WTC11 (cell line): ENCODE data around the gene CYP4F22. TPM values are rescaled to one million over a fixed set of nuclear protein-coding genes. Genes with fewer than 3 reads are reported as not detected.

Experiments
- ATAC-seq: fragments of 200-7000 bp; cut with Tn5 transposase; 2 replicates; pipeline ENCODE4 v1.10.0; 2021; ENCODE audit warnings: mild to moderate bottlenecking, moderate library complexity
- CTCF ChIA-PET: fragments of 300-600 bp; sonication (Branson Sonifier 250); formaldehyde crosslinking; loops from one replicate; lab custom pipeline; 2021; ENCODE audit warnings: antibody characterized with exemption; lab: Charles Lee
- POLR2A ChIA-PET: fragments of 350-600 bp; sonication (Branson Sonifier 250); formaldehyde crosslinking; loops from one replicate; lab custom pipeline; 2021; ENCODE audit warnings: antibody characterized with exemption; lab: Charles Lee
- DNase-seq: peaks from one replicate; pipeline ENCODE4 v3.0.0; 2021; ENCODE audit warnings: low spot score
- H3K27ac Mint-ChIP-seq: 2 replicates; pipeline ENCODE4 v1.8.0; 2021; ENCODE audit warnings: mixed read lengths
- H3K27me3 Mint-ChIP-seq: 2 replicates; pipeline ENCODE4 v1.8.0; 2021; ENCODE audit warnings: low read depth, mild to moderate bottlenecking, moderate library complexity, mixed read lengths
- H3K36me3 Mint-ChIP-seq: 2 replicates; pipeline ENCODE4 v1.8.0; 2021; ENCODE audit warnings: mixed read lengths
- H3K4me1 Mint-ChIP-seq: 2 replicates; pipeline ENCODE4 v1.8.0; 2022; ENCODE audit warnings: mixed read lengths
- H3K4me3 Mint-ChIP-seq: 2 replicates; pipeline ENCODE4 v1.8.0; 2021; ENCODE audit warnings: mild to moderate bottlenecking, moderate library complexity, mixed read lengths
- H3K9me3 Mint-ChIP-seq: 2 replicates; pipeline ENCODE4 v1.8.0; 2021; ENCODE audit warnings: mixed read lengths
- CBFB ChIP-seq: sonication (generic); formaldehyde crosslinking; IDR thresholded peaks from 2 replicates; pipeline ENCODE4 v1.8.1; 2022; ENCODE audit warnings: mild to moderate bottlenecking, low read depth, missing genetic modification reagents
- ELF4 ChIP-seq: sonication (generic); formaldehyde crosslinking; IDR thresholded peaks from 2 replicates; pipeline ENCODE4 v1.8.1; 2022; ENCODE audit warnings: low read depth, mild to moderate bottlenecking, moderate library complexity, missing genetic modification reagents
- GTF2I ChIP-seq: fragments of 250-450 bp; sonication (Bioruptor Pico); conservative IDR thresholded peaks from 2 replicates; pipeline ENCODE4 v1.4.0; 2021; ENCODE audit warnings: mild to moderate bottlenecking
- KAT7 ChIP-seq: sonication (generic); formaldehyde crosslinking; IDR thresholded peaks from 2 replicates; pipeline ENCODE4 v1.8.1; 2023; ENCODE audit warnings: missing genetic modification reagents, mild to moderate bottlenecking, borderline replicate concordance
- MXD4 ChIP-seq: fragments of 250-450 bp; sonication (Bioruptor Pico); IDR thresholded peaks from 2 replicates; pipeline ENCODE4 v1.8.0; 2021; ENCODE audit warnings: mild to moderate bottlenecking, moderate library complexity, borderline replicate concordance
- OVOL2 ChIP-seq: fragments of 250-450 bp; sonication (Bioruptor Pico); IDR thresholded peaks from 2 replicates; pipeline ENCODE4 v1.9.0; 2021; ENCODE audit warnings: mild to moderate bottlenecking, borderline replicate concordance
- SMAD3 ChIP-seq: sonication (generic); formaldehyde crosslinking; IDR thresholded peaks from 2 replicates; pipeline ENCODE4 v1.8.0; 2022; ENCODE audit warnings: missing genetic modification reagents, mild to moderate bottlenecking, borderline replicate concordance
- SOX15 ChIP-seq: fragments of 250-450 bp; sonication (Bioruptor Pico); IDR thresholded peaks from 2 replicates; pipeline ENCODE4 v1.9.0; 2021; ENCODE audit warnings: mild to moderate bottlenecking
- ZNF219 ChIP-seq: sonication (generic); formaldehyde crosslinking; IDR thresholded peaks from 2 replicates; pipeline ENCODE4 v1.8.0; 2023; ENCODE audit warnings: missing genetic modification reagents, mild to moderate bottlenecking, borderline replicate concordance
- ZNF317 ChIP-seq: sonication (generic); formaldehyde crosslinking; IDR thresholded peaks from 2 replicates; pipeline ENCODE4 v1.8.1; 2023; ENCODE audit warnings: low read depth, mild to moderate bottlenecking, moderate library complexity, missing genetic modification reagents, borderline replicate concordance
- ZNF423 ChIP-seq: fragments of 250-450 bp; sonication (Bioruptor Pico); IDR thresholded peaks from 2 replicates; pipeline ENCODE4 v2.1.2; 2022; ENCODE audit warnings: mild to moderate bottlenecking, moderate library complexity
- total RNA-seq: library from RNA; stranded (reverse); gene quantifications from 3 replicates; pipeline ENCODE4 v1.2.3, GENCODE V29; 2021
- TF ChIP-seq, protein P1 (sequence below): fragments of 250-450 bp; sonication (Bioruptor Pico); IDR thresholded peaks from 2 replicates; pipeline ENCODE4 v1.9.0; 2021; ENCODE audit warnings: mild to moderate bottlenecking
- TF ChIP-seq, protein P2 (sequence below): sonication (generic); formaldehyde crosslinking; IDR thresholded peaks from 2 replicates; pipeline ENCODE4 v1.8.0; 2022; ENCODE audit warnings: missing genetic modification reagents
- TF ChIP-seq, protein P3 (sequence below): fragments of 250-450 bp; sonication (Bioruptor Pico); IDR thresholded peaks from 2 replicates; pipeline ENCODE4 v1.9.0; 2021; ENCODE audit warnings: mild to moderate bottlenecking, borderline replicate concordance
- TF ChIP-seq, protein P4 (sequence below): sonication (generic); formaldehyde crosslinking; conservative IDR thresholded peaks from 2 replicates; pipeline ENCODE4 v1.8.1; 2022; ENCODE audit warnings: mild to moderate bottlenecking, missing genetic modification reagents
- TF ChIP-seq, protein P5 (sequence below): sonication (generic); formaldehyde crosslinking; IDR thresholded peaks from 2 replicates; pipeline ENCODE4 v1.8.0; 2022; ENCODE audit warnings: mild to moderate bottlenecking, missing genetic modification reagents

CYP4F22 gene
- total RNA-seq, 1 experiment from 2014 or later = 1.2 TPM

DNA sequence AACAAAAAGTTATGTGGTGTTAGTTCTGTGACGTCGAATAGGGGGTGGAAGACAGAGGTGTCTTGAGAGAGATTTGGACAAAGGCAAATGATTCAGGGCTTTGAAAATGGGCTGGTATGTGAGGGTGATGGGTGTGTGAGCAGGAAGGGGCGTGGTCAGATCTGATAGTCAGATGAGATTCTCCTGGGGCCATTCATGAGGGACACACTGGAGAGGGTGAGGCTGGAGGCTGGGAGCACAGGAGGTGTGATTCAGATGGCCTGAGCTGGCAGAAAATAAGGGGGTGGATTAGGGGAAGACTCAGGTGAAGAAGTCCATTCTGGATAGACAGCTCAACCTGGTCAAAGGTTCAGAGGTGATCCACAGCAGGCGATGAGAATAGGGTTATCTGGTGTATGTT lies 28.0 kb downstream of the CYP4F22 start (continued):
- TF ChIP-seq, protein P1, sequence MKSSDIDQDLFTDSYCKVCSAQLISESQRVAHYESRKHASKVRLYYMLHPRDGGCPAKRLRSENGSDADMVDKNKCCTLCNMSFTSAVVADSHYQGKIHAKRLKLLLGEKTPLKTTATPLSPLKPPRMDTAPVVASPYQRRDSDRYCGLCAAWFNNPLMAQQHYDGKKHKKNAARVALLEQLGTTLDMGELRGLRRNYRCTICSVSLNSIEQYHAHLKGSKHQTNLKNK = no peak
- TF ChIP-seq CBFB = no peak

DNA sequence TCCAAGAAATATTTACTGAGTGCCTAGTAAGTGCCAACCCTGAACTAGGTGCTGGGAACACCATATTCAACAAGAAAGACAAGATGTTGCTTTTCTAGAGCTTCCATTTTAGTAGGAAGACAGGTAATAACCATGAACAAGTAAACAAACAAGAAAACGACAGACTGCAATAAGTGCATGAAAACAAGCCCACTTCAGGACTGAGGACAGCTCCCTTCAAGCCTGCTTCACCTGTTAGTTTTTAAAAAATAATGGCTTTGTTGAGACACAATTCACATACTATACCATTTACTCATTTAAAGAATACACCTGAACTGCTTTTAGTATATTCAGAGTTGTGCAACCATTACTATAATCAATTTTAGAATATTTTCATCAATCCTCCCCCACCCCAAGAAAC lies 30.4 kb downstream of the CYP4F22 start:
- ChIA-PET POLR2A (no interaction called here), CTCF (no interaction called here)
- DNase-seq (no peak), ATAC-seq (no peak)
- Mint-ChIP-seq H3K27ac (no peak overlapping the region), H3K36me3 (peaks cover 5% of the 10 kb centered on the region), H3K4me3 (no peak overlapping the region), H3K9me3 (peaks cover 37% of the 10 kb centered on the region), H3K27me3 (peaks cover 22% of the 10 kb centered on the region), H3K4me1 (no peaks in the 10 kb centered on the region)
- TF ChIP-seq, protein P2, sequence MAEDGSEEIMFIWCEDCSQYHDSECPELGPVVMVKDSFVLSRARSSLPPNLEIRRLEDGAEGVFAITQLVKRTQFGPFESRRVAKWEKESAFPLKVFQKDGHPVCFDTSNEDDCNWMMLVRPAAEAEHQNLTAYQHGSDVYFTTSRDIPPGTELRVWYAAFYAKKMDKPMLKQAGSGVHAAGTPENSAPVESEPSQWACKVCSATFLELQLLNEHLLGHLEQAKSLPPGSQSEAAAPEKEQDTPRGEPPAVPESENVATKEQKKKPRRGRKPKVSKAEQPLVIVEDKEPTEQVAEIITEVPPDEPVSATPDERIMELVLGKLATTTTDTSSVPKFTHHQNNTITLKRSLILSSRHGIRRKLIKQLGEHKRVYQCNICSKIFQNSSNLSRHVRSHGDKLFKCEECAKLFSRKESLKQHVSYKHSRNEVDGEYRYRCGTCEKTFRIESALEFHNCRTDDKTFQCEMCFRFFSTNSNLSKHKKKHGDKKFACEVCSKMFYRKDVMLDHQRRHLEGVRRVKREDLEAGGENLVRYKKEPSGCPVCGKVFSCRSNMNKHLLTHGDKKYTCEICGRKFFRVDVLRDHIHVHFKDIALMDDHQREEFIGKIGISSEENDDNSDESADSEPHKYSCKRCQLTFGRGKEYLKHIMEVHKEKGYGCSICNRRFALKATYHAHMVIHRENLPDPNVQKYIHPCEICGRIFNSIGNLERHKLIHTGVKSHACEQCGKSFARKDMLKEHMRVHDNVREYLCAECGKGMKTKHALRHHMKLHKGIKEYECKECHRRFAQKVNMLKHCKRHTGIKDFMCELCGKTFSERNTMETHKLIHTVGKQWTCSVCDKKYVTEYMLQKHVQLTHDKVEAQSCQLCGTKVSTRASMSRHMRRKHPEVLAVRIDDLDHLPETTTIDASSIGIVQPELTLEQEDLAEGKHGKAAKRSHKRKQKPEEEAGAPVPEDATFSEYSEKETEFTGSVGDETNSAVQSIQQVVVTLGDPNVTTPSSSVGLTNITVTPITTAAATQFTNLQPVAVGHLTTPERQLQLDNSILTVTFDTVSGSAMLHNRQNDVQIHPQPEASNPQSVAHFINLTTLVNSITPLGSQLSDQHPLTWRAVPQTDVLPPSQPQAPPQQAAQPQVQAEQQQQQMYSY (CRISPR knock-in tag) = no peak
- TF ChIP-seq, protein P3, sequence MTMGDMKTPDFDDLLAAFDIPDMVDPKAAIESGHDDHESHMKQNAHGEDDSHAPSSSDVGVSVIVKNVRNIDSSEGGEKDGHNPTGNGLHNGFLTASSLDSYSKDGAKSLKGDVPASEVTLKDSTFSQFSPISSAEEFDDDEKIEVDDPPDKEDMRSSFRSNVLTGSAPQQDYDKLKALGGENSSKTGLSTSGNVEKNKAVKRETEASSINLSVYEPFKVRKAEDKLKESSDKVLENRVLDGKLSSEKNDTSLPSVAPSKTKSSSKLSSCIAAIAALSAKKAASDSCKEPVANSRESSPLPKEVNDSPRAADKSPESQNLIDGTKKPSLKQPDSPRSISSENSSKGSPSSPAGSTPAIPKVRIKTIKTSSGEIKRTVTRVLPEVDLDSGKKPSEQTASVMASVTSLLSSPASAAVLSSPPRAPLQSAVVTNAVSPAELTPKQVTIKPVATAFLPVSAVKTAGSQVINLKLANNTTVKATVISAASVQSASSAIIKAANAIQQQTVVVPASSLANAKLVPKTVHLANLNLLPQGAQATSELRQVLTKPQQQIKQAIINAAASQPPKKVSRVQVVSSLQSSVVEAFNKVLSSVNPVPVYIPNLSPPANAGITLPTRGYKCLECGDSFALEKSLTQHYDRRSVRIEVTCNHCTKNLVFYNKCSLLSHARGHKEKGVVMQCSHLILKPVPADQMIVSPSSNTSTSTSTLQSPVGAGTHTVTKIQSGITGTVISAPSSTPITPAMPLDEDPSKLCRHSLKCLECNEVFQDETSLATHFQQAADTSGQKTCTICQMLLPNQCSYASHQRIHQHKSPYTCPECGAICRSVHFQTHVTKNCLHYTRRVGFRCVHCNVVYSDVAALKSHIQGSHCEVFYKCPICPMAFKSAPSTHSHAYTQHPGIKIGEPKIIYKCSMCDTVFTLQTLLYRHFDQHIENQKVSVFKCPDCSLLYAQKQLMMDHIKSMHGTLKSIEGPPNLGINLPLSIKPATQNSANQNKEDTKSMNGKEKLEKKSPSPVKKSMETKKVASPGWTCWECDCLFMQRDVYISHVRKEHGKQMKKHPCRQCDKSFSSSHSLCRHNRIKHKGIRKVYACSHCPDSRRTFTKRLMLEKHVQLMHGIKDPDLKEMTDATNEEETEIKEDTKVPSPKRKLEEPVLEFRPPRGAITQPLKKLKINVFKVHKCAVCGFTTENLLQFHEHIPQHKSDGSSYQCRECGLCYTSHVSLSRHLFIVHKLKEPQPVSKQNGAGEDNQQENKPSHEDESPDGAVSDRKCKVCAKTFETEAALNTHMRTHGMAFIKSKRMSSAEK = no peak
- TF ChIP-seq, protein P1 = no peak
- TF ChIP-seq, protein P4, sequence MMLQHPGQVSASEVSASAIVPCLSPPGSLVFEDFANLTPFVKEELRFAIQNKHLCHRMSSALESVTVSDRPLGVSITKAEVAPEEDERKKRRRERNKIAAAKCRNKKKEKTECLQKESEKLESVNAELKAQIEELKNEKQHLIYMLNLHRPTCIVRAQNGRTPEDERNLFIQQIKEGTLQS (CRISPR knock-in tag) = no peak
- TF ChIP-seq MXD4 (CRISPR knock-in tag) = no peak
- TF ChIP-seq CBFB = no peak
- no peak for TF ChIP-seq ELF4 (CRISPR knock-in tag)
- no peak for TF ChIP-seq KAT7 (CRISPR knock-in tag)
- no peak for TF ChIP-seq ZNF317 (CRISPR knock-in tag)
- TF ChIP-seq OVOL2 (CRISPR knock-in tag) = no peak
- no peak for TF ChIP-seq SOX15 (CRISPR knock-in tag)
- TF ChIP-seq, protein P5, sequence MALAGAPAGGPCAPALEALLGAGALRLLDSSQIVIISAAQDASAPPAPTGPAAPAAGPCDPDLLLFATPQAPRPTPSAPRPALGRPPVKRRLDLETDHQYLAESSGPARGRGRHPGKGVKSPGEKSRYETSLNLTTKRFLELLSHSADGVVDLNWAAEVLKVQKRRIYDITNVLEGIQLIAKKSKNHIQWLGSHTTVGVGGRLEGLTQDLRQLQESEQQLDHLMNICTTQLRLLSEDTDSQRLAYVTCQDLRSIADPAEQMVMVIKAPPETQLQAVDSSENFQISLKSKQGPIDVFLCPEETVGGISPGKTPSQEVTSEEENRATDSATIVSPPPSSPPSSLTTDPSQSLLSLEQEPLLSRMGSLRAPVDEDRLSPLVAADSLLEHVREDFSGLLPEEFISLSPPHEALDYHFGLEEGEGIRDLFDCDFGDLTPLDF (CRISPR knock-in tag) = no peak
- no peak for TF ChIP-seq SMAD3 (CRISPR knock-in tag)
- no peak for TF ChIP-seq ZNF423
- no peak for TF ChIP-seq ZNF219 (CRISPR knock-in tag)
- TF ChIP-seq GTF2I = no peak
